HL-60/S4 treated with retinoic acid at 250 ng/mL for 4 days and 3 days (cell line): ENCODE data around the gene DIS3L.
"Not testable (repeated sequence)": the region's sequence is repeated elsewhere in the genome, so short reads cannot be mapped to it uniquely, and the experiment has no call there.

Experiments
- in situ Hi-C: fragments of 300-500 bp; cut with MboI; formaldehyde crosslinking; loops from 2 replicates; pipeline ENCODE4 v1.7.0; 2022; ENCODE audit warnings: low sequenced_read_pairs

DIS3L gene

DNA sequence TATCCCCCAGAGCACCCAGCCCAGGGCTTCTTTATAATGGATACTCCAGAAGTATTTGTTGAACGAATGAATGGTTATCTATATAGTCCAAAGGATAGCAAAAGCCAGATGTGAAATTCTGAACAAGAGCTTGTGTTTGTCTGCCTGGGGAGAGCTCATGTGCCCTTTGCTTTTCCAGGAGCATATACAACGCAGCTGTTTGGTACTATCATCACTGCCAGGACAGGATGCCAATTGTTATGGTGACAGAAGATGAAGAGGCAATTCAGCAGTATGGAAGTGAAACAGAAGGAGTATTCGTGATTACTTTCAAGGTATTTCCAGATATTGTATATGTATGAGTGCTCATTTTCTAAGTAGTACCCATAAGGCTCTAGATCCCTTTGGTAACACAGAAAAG lies 15.2 kb downstream of the DIS3L start:
- in situ Hi-C loops, result no loop called here

DNA sequence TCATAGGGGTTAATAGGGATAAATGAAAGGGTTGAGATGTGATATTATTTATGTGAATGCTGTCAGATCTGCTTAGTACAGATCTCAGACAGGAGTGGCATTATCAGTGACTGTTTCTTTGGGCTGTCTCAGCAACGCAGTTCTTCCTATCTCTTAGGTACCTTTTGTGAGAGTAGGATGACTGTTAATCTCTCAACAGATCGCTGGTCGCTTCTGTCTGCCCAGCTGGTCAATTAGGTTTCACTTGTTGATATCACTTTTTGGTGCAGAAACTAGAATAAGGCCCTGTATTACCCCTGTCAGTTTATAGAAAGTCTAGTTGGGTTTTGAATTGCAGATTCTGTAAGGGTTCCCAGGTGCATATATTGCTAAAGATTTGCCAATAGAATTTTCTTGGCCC lies 16.5 kb downstream of the DIS3L start:
- in situ Hi-C loops, result no loop called here

DNA sequence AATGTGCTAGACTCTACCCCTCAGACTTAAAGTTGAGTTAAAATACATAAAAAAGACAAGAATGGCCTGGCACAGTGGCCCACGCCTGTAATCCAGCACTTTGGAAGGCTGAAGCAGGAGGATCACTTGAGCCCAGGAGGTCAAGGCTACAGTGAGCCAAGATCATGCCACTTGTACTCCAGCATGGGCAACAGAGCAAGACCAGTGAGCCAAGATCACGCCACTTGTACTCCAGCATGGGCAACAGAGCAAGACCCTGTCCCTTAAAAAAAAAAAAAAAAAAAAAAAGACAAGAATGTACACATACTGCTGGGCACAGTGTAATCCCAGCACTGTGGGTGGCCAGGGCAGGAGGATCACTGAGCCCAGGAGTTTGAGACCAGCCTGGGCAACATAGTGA lies 17.4 kb downstream of the DIS3L start:
- in situ Hi-C loops, result no loop called here

DNA sequence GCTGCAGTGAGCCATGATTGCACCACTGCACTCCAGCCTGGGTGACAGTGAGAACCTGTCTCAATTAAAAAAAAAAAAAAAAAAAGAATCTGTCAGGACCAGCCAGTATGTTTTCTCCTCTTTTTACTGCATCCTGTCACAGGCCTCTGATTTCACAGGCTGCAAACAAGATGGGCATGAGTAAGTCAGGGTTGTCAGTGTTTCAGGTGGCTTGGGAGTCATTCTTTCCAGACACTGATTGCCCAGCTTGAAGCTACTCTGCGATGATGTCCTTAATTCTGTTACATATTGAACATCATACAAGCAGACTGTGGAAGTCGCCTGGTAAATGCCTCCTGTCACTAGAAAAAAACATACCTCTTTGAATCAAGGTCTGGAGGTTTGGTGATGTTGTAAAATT lies 18.8 kb downstream of the DIS3L start:
- in situ Hi-C loops, result no loop called here

DNA sequence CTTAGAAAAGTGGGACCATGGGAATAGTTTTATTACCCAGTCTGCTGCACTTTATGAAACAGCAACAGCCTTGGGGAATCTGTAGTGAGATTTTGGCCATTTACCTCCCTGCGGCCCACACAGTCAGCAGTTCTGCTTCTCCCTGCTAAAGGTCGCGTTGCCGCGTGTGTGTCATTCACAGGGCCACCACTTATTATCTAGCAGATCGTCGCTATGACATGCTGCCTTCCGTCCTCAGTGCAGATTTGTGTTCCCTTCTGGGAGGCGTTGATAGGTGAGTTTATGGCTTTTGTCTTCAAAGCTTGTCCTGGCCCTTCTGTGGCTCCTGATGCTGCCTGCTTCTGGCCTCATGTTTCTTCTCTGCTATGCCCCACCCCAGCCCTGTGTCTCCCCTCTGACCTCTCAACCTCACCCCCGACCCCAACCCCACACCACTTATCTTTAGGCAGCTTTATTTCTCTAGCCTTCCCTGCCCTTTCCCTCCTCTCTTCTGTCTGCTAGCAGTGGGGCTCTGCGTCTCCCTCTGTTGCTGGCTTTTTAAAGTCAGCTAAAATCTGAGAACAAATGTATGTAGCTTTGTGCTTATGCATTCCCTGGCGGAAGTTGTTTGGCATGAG lies 30.1 kb downstream of the DIS3L start:
- in situ Hi-C loops, result no loop called here

DNA sequence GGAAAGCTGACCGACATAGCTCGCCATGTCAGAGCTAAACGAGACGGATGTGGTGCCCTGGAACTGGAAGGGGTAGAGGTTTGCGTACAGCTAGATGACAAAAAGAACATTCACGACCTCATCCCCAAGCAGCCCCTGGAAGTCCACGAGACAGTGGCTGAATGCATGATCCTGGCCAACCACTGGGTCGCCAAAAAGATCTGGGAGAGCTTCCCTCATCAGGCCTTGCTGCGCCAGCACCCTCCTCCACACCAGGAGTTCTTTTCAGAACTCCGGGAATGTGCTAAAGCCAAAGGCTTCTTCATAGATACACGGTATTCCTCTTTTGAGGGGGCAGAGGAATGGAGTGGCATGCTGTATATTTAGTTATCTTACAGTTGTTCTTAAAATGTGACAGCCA lies 32.7 kb downstream of the DIS3L start:
- in situ Hi-C loops, result no loop called here

DNA sequence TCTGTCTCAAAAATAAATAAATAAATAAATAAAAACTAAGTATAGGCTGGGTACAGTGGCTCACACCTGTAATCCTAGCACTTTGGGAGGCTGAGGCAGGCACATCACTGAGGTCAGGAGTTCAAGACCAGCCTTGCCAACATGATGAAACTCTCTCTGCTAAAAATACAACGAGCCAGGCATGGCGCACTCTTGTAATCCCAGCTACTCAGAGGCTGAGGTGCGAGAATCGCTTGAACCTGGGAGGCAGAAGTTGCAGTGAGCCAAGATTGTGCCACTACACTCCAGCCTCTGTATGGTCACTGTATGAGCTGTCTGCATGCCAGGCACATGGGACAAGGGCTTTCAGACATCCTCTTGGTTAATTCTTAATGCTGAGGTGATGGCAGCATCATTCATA lies 34.4 kb downstream of the DIS3L start:
- in situ Hi-C loops, result no loop called here

DNA sequence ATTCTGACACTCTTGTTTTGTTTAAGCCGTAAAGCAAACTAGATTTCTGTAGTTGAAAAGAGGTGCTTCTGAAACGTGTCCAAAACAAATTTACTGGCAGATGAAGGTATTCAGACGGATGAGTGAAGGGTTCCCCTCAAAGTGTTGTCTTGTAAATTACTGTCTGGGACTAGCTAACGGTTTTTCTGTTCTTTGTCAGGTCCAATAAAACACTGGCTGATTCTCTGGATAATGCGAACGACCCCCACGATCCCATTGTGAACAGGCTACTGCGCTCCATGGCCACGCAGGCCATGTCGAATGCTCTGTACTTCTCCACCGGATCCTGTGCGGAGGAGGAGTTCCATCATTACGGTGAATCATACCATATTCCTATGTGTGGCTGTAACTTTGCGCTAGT lies 35.4 kb downstream of the DIS3L start:
- in situ Hi-C loops, result no loop called here

DNA sequence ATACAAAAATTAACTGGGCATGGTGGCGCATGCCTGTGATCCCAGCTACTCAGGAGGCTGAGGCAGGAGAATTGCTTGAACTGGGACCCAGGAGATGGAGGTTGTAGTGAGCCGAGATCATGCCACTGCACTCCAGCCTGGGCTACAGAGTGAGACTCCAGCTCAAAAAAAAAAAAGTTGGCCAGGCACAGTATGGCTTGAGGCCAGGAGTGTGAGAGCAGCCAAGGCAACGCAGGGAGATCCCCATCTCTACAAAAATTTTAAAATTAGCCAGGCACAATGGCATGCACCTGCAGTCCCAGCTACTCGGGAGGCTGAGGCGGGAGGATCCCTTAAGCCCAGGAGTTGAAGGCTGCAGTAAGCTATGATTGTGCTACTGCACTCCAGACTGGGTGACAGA lies 55.2 kb downstream of the DIS3L start:
- in situ Hi-C loops, result not testable (repeated sequence)

DNA sequence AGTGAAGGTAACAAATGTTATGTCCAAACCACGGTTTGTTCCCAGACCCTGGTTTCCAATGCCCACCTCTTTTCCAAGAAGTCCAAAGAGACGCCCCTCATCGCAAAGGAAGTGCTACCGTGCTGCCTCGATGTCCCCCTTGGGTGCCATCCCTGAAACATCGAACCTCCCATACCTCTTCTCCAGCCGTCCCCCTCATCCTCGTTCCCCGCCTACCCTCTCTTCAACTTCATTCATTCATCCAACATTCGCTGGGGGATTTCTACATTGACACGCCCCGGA lies 62.6 kb downstream of the DIS3L start:
- in situ Hi-C loops, result no loop called here

DNA sequence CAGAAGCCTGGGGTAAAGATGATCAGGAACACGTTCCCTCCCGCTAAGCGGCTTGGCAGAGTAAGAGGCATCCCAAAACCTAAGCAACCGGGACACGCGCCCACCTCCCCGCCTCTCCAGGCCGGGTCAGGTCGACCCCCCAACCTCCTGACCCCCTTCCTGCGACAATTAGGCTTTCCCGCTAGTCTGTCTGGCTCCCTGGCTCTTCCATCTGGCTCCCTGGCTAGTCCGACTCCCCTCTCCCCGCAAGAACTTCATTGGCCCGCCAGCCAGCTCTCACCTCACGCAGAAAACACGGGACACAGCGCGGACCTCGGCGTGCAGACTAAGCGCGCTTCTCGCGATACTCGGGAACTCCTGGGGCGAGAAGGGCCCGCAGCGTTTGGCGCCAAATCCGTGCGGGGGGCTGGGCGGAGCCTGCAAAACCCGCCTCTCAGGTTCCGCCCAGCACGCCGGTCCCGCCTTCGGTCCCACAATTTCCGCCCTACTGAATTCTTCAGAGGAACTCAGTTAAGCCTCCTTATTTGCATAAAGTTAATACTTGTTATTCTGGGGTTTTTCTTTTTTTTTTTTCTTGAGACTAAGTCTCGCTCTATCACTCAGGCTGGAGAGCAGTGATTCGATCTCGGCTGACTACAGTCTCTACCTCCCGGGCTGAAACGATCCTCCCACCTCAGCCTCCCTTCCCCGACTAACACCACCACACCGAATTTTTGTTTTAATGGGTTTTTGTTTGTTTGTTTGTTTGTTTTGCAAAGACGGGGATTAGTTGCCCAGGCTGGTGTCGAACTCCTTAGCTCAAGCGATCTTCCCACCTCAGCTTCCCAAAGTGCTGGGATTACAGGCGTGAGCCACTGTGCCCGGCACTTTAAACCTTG lies 63.2 kb downstream of the DIS3L start, which contains the start of gene TIPIN:
Gene TIPIN (minus strand): TSS at position 327 of the 878 bp plus-strand sequence. CDS start 3,738 bp downstream, outside the sequence.
- in situ Hi-C loops, result no loop called here

DNA sequence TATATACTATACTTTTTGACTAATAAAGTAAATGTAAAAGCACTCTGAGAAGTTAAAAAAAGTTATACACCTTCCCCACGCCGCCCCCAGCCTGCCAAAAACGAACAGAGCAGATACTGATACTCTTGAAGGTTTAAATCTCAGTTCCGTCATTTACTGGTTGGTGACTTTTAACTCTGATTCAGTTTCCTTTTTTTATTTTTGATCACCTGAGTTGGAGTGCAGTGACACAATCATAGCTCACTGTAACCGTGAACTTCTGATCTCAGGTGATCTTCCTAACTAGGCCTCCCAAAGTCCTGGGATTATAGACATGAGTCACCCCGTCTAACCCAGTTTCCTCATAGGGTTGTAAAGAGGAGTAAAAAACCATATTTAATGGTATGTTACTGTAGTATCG lies 66.4 kb downstream of the DIS3L start:
- in situ Hi-C loops, result no loop called here

DNA sequence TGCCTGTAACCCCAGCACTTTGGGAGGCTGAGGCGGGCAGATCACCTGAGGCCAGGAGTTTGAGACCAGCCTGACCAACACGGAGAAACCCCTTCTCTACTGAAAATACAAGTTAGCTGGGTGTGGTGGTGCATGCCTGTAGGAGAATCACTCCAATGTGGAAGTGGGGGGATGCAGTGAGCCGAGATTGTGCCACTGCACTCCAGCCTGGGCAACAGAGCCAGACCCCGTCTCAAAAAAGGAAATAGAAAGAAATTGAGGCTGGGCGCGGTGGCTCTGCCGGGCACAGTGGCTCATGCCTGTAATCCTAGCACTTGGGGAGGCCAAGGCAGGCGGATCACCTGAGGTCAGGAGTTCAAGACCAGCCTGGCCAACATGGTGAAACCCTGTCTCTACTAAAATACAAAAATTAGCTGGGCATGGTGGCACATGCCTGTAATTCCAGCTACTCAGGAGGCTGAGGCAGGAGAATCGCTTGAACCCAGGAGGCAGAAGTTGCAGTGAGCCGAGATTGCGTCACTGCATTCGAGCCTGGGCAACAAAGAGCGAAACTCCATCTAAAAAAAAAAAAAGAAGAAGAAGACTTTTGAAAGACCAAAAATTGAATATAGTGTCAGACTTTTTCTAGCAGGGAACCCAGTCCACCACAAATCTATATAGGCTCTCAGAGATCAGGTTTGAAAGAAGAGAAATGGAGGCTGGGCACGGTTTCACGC lies 68.5 kb downstream of the DIS3L start:
- in situ Hi-C loops, result not testable (repeated sequence)

DNA sequence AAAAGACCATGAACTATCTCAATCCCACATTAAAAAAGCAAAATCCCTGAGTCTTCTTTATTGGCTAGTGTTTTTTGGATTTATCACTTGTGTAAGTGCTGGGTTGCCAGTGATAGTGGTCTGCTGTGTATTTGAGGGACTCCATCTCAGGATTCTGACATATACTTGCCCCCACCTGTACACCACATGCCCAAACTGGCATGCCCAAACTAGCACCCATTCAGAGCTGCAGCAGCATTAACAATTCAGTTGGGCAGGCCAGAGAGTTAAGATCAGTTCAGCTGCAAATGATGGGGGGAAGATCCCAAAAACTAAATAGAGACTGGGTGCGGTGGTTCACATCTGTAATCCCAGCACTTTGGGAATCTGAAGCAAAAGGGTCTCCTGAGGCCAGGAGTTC lies 69.4 kb downstream of the DIS3L start:
- in situ Hi-C loops, result no loop called here

DNA sequence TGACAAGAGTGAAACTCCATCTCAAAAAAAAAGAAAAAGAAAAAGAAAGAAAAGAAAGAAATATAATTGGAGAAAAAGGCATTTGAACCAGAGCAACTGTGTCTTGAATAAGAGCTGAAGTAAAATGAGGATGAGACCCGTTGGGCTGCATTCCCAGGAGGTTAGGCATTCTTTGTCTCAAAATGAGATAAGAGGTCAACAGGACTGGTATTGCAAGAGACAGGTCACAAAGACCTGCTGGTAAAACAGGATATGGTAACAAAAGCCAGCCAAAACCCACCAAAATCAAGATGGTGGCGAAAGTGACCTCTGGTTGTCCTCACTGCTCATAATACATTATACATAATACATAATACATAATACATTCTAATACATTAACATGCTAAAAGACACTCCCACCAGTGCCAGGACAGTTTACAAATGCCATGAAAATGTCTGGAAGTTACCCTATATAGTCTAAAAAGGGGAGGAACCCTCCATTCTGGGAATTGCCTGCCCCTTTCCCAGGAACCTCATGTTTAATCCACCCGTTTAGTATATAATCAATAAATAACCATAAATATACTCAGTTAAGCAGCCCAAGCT lies 71.7 kb downstream of the DIS3L start:
- in situ Hi-C loops, result no loop called here

DNA sequence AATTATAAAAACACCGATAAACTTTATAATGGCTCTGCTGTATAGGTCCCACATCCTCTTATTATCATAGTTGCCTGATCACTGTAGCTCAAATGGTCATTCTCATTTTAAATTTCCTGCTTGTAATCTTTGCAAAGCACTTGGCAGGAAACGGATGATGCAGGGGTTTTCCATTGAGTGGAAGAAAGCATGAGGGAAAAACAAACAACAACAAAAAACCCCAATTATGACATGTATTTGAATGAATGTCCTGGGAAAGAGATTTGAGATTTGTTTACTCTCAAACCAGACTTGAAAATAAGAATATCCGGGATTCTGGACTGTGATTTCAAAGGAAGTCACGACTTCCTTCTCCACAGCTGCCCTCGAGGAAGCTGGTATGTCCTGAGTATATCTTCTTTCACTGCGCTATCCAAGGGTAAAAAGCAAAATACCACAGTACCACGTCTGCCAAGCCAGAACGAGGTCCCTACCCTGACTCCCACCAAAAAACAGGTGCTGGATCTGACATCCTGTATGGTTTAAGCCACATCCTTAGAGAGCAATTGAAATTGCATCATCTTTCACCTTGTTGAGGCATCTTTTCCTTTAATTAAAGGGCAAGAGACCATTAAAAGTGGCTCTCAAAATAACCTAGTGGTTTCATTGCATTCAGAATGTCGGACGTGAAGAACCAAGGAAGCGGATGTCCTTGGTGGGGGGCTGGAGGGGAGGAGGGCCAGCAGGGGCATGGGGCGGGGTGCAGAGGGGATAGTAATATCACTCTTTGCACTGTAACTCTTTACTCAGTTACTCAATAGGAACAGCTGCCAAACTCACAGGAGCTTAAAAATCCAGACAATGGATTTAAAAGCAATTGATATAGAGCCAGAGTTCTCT lies 76.6 kb downstream of the DIS3L start:
- in situ Hi-C loops, result no loop called here

DNA sequence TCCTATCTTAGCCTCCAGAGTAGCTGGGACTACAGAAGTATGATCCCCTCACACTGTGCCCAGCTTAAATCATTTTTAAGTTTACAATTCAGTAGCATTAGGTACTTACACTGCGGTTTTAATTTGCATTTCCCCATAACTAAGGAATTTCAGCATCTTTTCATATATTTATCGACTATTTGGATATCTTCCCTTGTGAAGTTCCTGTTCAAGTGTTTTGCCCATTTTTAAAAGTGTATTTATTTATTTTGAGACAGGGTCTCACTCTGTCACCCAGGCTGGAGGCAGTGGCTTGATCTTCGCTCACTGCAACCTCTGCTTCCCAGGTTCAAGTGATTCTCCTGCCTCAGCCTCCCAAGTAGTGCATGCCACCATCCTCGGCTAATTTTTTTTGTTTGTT lies 80.8 kb downstream of the DIS3L start:
- in situ Hi-C loops, result no loop called here

DNA sequence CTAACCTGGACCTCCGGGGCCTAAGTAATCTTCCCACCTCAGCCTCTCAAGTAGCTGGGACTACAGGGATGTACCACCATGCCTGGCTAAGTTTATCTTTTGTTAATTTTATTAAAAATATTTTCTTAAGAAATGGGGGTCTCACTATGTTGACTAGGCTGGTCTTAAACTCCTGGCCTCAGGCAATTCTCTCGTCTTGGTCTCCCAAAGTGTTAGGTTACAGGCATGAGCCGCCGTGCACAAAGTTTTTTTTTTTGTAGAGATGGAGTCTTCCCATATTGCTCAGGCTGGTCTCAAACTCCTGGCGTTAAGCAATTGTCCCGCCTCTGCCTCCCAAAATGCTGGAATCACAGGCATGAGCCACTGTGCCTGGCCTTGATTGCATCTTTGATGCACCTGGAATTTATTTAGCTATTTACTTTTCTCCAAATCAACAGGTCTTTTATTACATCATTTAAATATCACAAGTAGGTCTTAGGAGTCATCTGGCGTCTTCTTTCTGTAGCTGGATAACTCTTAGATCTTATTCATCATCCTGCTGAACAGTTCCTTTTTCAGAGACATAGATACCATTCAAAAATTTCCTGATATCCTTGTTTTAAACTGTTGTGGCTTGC lies 85.6 kb downstream of the DIS3L start:
- in situ Hi-C loops, result no loop called here

DNA sequence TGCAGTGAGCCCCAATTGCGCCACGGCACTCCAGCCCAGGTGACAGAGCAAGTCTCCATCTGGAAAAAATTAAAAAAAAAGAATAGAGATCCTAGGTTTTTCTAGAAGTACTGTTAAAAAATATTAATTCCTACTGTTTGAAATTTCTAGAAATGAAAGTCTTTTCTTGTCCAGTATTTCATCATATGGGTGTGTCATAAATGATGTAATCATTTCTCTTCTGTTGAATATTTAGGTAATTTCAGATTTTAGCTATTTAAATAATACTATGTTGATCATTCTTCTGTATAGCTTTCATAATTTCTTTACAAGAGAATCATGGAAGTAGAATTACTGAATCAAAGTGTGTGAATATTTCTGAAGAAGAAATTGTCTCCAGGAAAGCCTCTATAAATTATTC lies 88.0 kb downstream of the DIS3L start:
- in situ Hi-C loops, result loop anchor here (10.0 kb wide), 1 partner anchor 103 kb away; no protein-coding TSS in a partner anchor
